ENCODE measurements around the gene PPP4R2. TPM values are rescaled to one million over a fixed set of nuclear protein-coding genes. Genes with fewer than 3 reads are reported as not detected.

PPP4R2 gene
- total and polyA plus RNA-seq, 2 of the 4 experiments (the other 2 are of a cell fraction) = 13.5 to 31.4 TPM

GRCh38 chr3:72969766-72970165 is 26.8 kb upstream of the PPP4R2 start:
- Histone ChIP-seq H3K79me1 (ENCODE audit: low read depth in 1 of 2, low read length in 2 of 2) (no peaks in the 10 kb centered on the region), H2AK5ac (ENCODE audit: low read depth, low read length) (no peak overlapping the region), H3K18ac (ENCODE audit: low read depth, low read length) (no peak overlapping the region), H3K9me3 (ENCODE audit: control insufficient read depth, insufficient read depth, low read length) (no peaks in the 10 kb centered on the region), H4K91ac (ENCODE audit: insufficient read depth, low read depth, low read length) (no peak overlapping the region), H3K56ac (ENCODE audit: extremely low read depth, insufficient read depth, low read length) (no peak overlapping the region), H2AK9ac (replicated peaks; ENCODE audit: low read depth, low read length, poor library complexity) (no peak overlapping the region), H3K9ac (ENCODE audit: low read depth, low read length) (no peak overlapping the region), H2BK5ac (ENCODE audit: low read depth, low read length, poor library complexity, severe bottlenecking) (no peak overlapping the region), H3K14ac (replicated peaks; ENCODE audit: low read depth, low read length) (no peak overlapping the region), H2BK120ac (ENCODE audit: low read depth, low read length) (no peak overlapping the region), H4K20me1 (ENCODE audit: insufficient read depth, low read length) (no peaks in the 10 kb centered on the region), H3K4me3 (ENCODE audit: insufficient read depth, low read depth, low read length) (no peak overlapping the region), H2BK15ac (ENCODE audit: low read depth, low read length) (no peak overlapping the region), H3K4ac (ENCODE audit: low read depth, low read length) (no peak overlapping the region), H2BK20ac (ENCODE audit: low read depth, low read length) (no peak overlapping the region), H3K27ac (ENCODE audit: insufficient read depth, low read length) (no peak overlapping the region), H3K9me1 (ENCODE audit: insufficient read depth, low read length) (no peaks in the 10 kb centered on the region), H3K36me3 (ENCODE audit: control insufficient read depth, insufficient read depth, low read length) (peaks cover 15% of the 10 kb centered on the region), H3K4me2 (ENCODE audit: low read depth, low read length) (no peak overlapping the region), H4K8ac (ENCODE audit: low read depth in 2 of 2, low read length in 2 of 2) (no peak overlapping the region), H2AFZ (replicated peaks; ENCODE audit: low read length, poor library complexity) (no peak overlapping the region), H4K5ac (ENCODE audit: low read depth, low read length) (no peak overlapping the region), H3K27me3 (ENCODE audit: control insufficient read depth, insufficient read depth, low read length) (no peaks in the 10 kb centered on the region), H3K4me1 (ENCODE audit: control insufficient read depth, insufficient read depth, low read length) (no peaks in the 10 kb centered on the region), H3K23ac (ENCODE audit: low read depth, low read length) (no peak overlapping the region)
- no peak for ATAC-seq (ENCODE audit: low read depth)
- TF ChIP-seq CEBPB (IDR thresholded peaks at IDR 0.05; ENCODE audit: low read depth, low read length) (no peak), SMC3 (IDR thresholded peaks at IDR 0.05; ENCODE audit: low read depth, low read length) (no peak)
- TF ChIP-seq, protein P1, sequence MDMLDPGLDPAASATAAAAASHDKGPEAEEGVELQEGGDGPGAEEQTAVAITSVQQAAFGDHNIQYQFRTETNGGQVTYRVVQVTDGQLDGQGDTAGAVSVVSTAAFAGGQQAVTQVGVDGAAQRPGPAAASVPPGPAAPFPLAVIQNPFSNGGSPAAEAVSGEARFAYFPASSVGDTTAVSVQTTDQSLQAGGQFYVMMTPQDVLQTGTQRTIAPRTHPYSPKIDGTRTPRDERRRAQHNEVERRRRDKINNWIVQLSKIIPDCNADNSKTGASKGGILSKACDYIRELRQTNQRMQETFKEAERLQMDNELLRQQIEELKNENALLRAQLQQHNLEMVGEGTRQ (IDR thresholded peaks at IDR 0.05; ENCODE audit: low read depth, low read length) = no peak
- DNase-seq = peak; percentile 55
- BruUV-seq (replicated peaks) = no TSS peak
- intact Hi-C loops (cut with micrococcal nuclease) (no loop called here), in situ Hi-C loops (cut with MboI; ENCODE audit: low sequenced_read_pairs) (no loop called here), dilution Hi-C loops (cut with HindIII; ENCODE audit: low sequenced_read_pairs, unreplicated experiment) (no loop called here)
- ChIA-PET CTCF (no interaction called here), POLR2A (ENCODE audit: unreplicated experiment) (no interaction called here)
- no CpG with 5 or more reads among the region's 3 CpGs for WGBS, 2 experiments (ENCODE audit: extremely low coverage in 2 of 2, insufficient read length in 1 of 2)
